GM23338 (cell line): ENCODE measurements around the gene CDH4. TPM values are rescaled to one million over a fixed set of nuclear protein-coding genes. Genes with fewer than 3 reads are reported as not detected.

Source experiments
- ATAC-seq: fragments of 200-7000 bp; cut with Tn5 transposase; 3 replicates; pipeline ENCODE4 v1.9.1; 2020
- DNase-seq: peaks from one replicate; pipeline ENCODE4 v3.0.0-alpha.2; 2015; ENCODE audit warnings: low spot score
- H2AFZ ChIP-seq: fragments of 200-600 bp; sonication (generic); 2 replicates; pipeline ENCODE4 v1.8.0; 2016; ENCODE audit warnings: antibody characterized with exemption, mild to moderate bottlenecking, moderate library complexity
- H3F3A ChIP-seq: fragments of 200-600 bp; sonication (generic); replicated peaks from 2 replicates; pipeline ENCODE4 v1.8.0; 2017; ENCODE audit warnings: antibody characterized with exemption, mixed run types, low read depth
- H3K27ac ChIP-seq: fragments of 200-600 bp; sonication (generic); 2 replicates; pipeline ENCODE4 v1.6.1; 2016; ENCODE audit warnings: low read depth
- H3K27me3 ChIP-seq: fragments of 200-600 bp; sonication (generic); 2 replicates; pipeline ENCODE4 v1.8.0; 2016; ENCODE audit warnings: mild to moderate bottlenecking, mixed run types, moderate library complexity; ENCODE audit not compliant: insufficient read depth
- H3K36me3 ChIP-seq: fragments of 200-600 bp; sonication (generic); 2 replicates; pipeline ENCODE4 v1.8.0; 2016; ENCODE audit warnings: mild to moderate bottlenecking; ENCODE audit not compliant: insufficient read depth
- H3K4me1 ChIP-seq: fragments of 200-600 bp; sonication (generic); 2 replicates; pipeline ENCODE4 v1.8.0; 2016; ENCODE audit warnings: mild to moderate bottlenecking, moderate library complexity; ENCODE audit not compliant: insufficient read depth
- H3K4me2 ChIP-seq: fragments of 200-600 bp; sonication (generic); 2 replicates; pipeline ENCODE4 v1.7.1; 2017; ENCODE audit warnings: mixed run types
- H3K4me3 ChIP-seq: fragments of 200-600 bp; sonication (generic); 2 replicates; pipeline ENCODE4 v1.6.1; 2016; ENCODE audit warnings: mixed run types
- H3K79me2 ChIP-seq: fragments of 200-600 bp; sonication (generic); replicated peaks from 2 replicates; pipeline ENCODE4 v1.8.0; 2017; ENCODE audit warnings: mild to moderate bottlenecking; ENCODE audit not compliant: insufficient read depth
- H3K9me2 ChIP-seq: fragments of 200-600 bp; sonication (generic); 2 replicates; pipeline ENCODE4 v1.8.0; 2017; ENCODE audit not compliant: insufficient read depth
- H4K20me1 ChIP-seq: fragments of 200-600 bp; sonication (generic); replicated peaks from 2 replicates; pipeline ENCODE4 v1.8.0; 2017; ENCODE audit warnings: mild to moderate bottlenecking; ENCODE audit not compliant: insufficient read depth
- H3K27ac Mint-ChIP-seq: 2 replicates; pipeline ENCODE4 v1.8.0; 2020; ENCODE audit warnings: inconsistent platforms, mild to moderate bottlenecking, moderate library complexity, mixed read lengths
- H3K27me3 Mint-ChIP-seq: 3 replicates; pipeline ENCODE4 v1.8.0; 2022; ENCODE audit warnings: low read depth, mild to moderate bottlenecking, moderate library complexity, mixed read lengths, inconsistent platforms; ENCODE audit not compliant: insufficient read depth, poor library complexity
- H3K36me3 Mint-ChIP-seq: 3 replicates; pipeline ENCODE4 v1.8.0; 2021; ENCODE audit warnings: low read depth, mild to moderate bottlenecking, inconsistent platforms, moderate library complexity, mixed read lengths
- H3K4me1 Mint-ChIP-seq: 3 replicates; pipeline ENCODE4 v1.8.0; 2020; ENCODE audit warnings: mild to moderate bottlenecking, inconsistent platforms, mixed read lengths
- H3K4me3 Mint-ChIP-seq: 3 replicates; pipeline ENCODE4 v1.8.0; 2021; ENCODE audit warnings: moderate library complexity, mild to moderate bottlenecking, inconsistent platforms, mixed read lengths
- H3K9me3 Mint-ChIP-seq: 3 replicates; pipeline ENCODE4 v1.8.0; 2020; ENCODE audit warnings: moderate library complexity, mild to moderate bottlenecking, inconsistent platforms, mixed read lengths
- CREB1 ChIP-seq: fragments of 250-450 bp; sonication (Bioruptor Pico); IDR thresholded peaks from 2 replicates; pipeline ENCODE4 v1.5.0; 2020; ENCODE audit warnings: low read depth, mild to moderate bottlenecking, moderate library complexity
- ETS1 ChIP-seq: IDR thresholded peaks from 2 replicates; pipeline ENCODE4 v1.6.1; 2016; ENCODE audit warnings: antibody characterized with exemption
- EZH2 ChIP-seq: fragments of 200-600 bp; sonication (generic); IDR thresholded peaks from one replicate; pipeline ENCODE4 v1.8.0; 2017; ENCODE audit warnings: antibody characterized with exemption, mild to moderate bottlenecking, low read depth; ENCODE audit not compliant: unreplicated experiment
- EZH2phosphoT487 ChIP-seq: fragments of 200-600 bp; sonication (generic); IDR thresholded peaks from one replicate; pipeline ENCODE4 v1.8.1; 2018; ENCODE audit warnings: antibody characterized with exemption; ENCODE audit not compliant: unreplicated experiment
- JUNB ChIP-seq: IDR thresholded peaks from one replicate; pipeline ENCODE4 v1.6.1; 2016; ENCODE audit warnings: antibody characterized with exemption; ENCODE audit not compliant: unreplicated experiment
- NANOG ChIP-seq: IDR thresholded peaks from 2 replicates; pipeline ENCODE4 v1.6.1; 2016; ENCODE audit warnings: antibody characterized with exemption, borderline replicate concordance
- POLR2AphosphoS5 ChIP-seq: IDR thresholded peaks from 2 replicates; pipeline ENCODE4 v1.6.1; 2016; ENCODE audit warnings: antibody characterized with exemption, low read depth
- STAT1 ChIP-seq: IDR thresholded peaks from one replicate; pipeline ENCODE4 v1.6.1; 2016; ENCODE audit warnings: antibody characterized with exemption; ENCODE audit not compliant: unreplicated experiment
- ZNF114 ChIP-seq: fragments of 250-450 bp; sonication (Bioruptor Pico); IDR thresholded peaks from 2 replicates; pipeline ENCODE4 v1.5.0; 2020; ENCODE audit warnings: mild to moderate bottlenecking, moderate library complexity
- ZNF331 ChIP-seq: fragments of 250-450 bp; sonication (Bioruptor Pico); IDR thresholded peaks from 2 replicates; pipeline ENCODE4 v1.5.0; 2020; ENCODE audit warnings: low read depth, mild to moderate bottlenecking, moderate library complexity
- ZNF462 ChIP-seq: fragments of 250-450 bp; sonication (Bioruptor Pico); IDR thresholded peaks from 2 replicates; pipeline ENCODE4 v1.5.0; 2020; ENCODE audit warnings: mild to moderate bottlenecking, moderate library complexity
- polyA plus RNA-seq: library from polyadenylated mRNA; unstranded; fragments of >200 nt; fragmentation: Nextera tagmentation; extraction: Ambion mirVana; gene quantifications from 2 replicates; pipeline ENCODE4 v1.2.1, GENCODE V29; 2016
- total RNA-seq: library from RNA; depleted of rRNA; stranded (reverse); fragments of >200 nt; shearing (Covaris generic); gene quantifications from 2 replicates; pipeline ENCODE4 v1.2.3, GENCODE V29; 2014
- TF ChIP-seq, protein P1 (sequence below): IDR thresholded peaks from one replicate; pipeline ENCODE4 v1.6.1; 2018; ENCODE audit warnings: antibody characterized with exemption; ENCODE audit not compliant: unreplicated experiment

CDH4 gene
- total and polyA plus RNA-seq, 2 experiments from 2014 or later = 1.2 to 4.2 TPM

DNA sequence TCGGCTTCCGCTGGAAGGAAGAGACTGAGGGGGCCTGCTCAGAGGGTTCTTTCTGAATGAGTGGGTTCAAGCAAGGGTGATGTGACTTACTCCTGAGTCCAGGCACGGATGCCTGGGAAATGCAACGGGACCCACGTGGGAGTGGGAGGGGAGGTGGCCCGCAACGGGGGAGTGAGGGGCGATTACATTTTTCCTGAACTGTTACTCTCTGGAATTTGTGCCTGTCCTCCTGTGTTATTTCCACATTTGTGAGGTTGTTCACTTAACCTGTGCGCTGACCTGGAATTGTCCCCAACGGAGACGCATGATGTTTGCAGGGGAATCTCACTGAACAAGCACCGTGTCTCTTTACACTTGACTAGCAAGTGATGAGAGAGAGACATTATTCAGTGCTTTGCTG lies 209.4 kb downstream of the CDH4 start:
- H4K20me1 ChIP-seq = no peaks in the 10 kb centered on the region
- DNase-seq (no peak), ATAC-seq (no peak)
- Mint-ChIP-seq H3K4me1 (peaks cover 6% of the 10 kb centered on the region; the same call in 2 of the 3 replicates), H3K4me3 (no peak overlapping the region), H3K27ac (no peak overlapping the region), H3K27me3 (peaks cover 10% of the 10 kb centered on the region), H3K36me3 (peaks cover 17% of the 10 kb centered on the region), H3K9me3 (peaks cover 26% of the 10 kb centered on the region)
- no peaks in the 10 kb centered on the region for H3K79me2 ChIP-seq
- no peaks in the 10 kb centered on the region for H3K27me3 ChIP-seq
- TF ChIP-seq ETS1 = no peak
- TF ChIP-seq ZNF114 (CRISPR knock-in tag) = no peak
- TF ChIP-seq CREB1 (CRISPR knock-in tag) = no peak
- TF ChIP-seq NANOG = no peak
- TF ChIP-seq JUNB = no peak
- TF ChIP-seq EZH2 = no peak
- no peak for TF ChIP-seq STAT1
- TF ChIP-seq, protein P1, sequence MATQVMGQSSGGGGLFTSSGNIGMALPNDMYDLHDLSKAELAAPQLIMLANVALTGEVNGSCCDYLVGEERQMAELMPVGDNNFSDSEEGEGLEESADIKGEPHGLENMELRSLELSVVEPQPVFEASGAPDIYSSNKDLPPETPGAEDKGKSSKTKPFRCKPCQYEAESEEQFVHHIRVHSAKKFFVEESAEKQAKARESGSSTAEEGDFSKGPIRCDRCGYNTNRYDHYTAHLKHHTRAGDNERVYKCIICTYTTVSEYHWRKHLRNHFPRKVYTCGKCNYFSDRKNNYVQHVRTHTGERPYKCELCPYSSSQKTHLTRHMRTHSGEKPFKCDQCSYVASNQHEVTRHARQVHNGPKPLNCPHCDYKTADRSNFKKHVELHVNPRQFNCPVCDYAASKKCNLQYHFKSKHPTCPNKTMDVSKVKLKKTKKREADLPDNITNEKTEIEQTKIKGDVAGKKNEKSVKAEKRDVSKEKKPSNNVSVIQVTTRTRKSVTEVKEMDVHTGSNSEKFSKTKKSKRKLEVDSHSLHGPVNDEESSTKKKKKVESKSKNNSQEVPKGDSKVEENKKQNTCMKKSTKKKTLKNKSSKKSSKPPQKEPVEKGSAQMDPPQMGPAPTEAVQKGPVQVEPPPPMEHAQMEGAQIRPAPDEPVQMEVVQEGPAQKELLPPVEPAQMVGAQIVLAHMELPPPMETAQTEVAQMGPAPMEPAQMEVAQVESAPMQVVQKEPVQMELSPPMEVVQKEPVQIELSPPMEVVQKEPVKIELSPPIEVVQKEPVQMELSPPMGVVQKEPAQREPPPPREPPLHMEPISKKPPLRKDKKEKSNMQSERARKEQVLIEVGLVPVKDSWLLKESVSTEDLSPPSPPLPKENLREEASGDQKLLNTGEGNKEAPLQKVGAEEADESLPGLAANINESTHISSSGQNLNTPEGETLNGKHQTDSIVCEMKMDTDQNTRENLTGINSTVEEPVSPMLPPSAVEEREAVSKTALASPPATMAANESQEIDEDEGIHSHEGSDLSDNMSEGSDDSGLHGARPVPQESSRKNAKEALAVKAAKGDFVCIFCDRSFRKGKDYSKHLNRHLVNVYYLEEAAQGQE = no peak
- no peak for TF ChIP-seq POLR2AphosphoS5
- no peak for TF ChIP-seq ZNF331
- no peak for TF ChIP-seq ZNF462
- no peak for TF ChIP-seq EZH2phosphoT487
- H3F3A ChIP-seq = no peaks in the 10 kb centered on the region
- H3K27ac ChIP-seq = no peak overlapping the region
- no peak overlapping the region for H3K4me3 ChIP-seq
- no peaks in the 10 kb centered on the region for H3K4me1 ChIP-seq
- no peaks in the 10 kb centered on the region for H3K36me3 ChIP-seq
- H3K9me2 ChIP-seq = 0 out of 2 replicates have a peak, but pooled peaks cover 2% of the 10 kb centered on the region
- H2AFZ ChIP-seq = no peak overlapping the region
- no peak overlapping the region for H3K4me2 ChIP-seq
